SU-DHL-6 (cell line): Measurements from ENCODE around the gene SLC22A1.

Source experiments
- EZH2phosphoT487 ChIP-seq: fragments of 200-600 bp; sonication (generic), shearing (Covaris generic); conservative IDR thresholded peaks from 2 replicates; pipeline ENCODE4 v1.6.1; 2018; ENCODE audit warnings: mild to moderate bottlenecking, antibody characterized with exemption, low read length, moderate library complexity, mixed read lengths
- TF ChIP-seq, protein P1 (sequence below): fragments of 200-600 bp; sonication (generic); IDR thresholded peaks from one replicate; pipeline ENCODE4 v1.5.1; 2017; ENCODE audit warnings: antibody characterized with exemption, mild to moderate bottlenecking, low read length, moderate library complexity; ENCODE audit not compliant: insufficient read depth, poor library complexity, severe bottlenecking

DNA sequence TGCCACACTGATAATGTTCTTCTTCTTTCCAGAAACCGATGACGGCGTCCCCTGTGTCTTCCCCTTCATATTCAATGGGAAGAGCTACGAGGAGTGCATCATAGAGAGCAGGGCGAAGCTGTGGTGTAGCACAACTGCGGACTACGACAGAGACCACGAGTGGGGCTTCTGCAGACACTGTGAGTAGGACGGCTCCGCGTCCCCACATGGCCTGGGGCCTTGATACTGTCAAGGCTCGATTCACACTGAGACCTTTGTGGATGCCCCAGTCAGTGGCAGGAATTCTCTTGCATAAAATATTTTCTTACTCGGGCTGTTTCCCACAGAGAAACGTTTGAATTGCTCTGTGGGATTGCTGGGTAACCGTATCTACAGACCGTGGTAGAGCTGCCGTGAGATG is 41.5 kb upstream of the SLC22A1 start:
- TF ChIP-seq, protein P1, sequence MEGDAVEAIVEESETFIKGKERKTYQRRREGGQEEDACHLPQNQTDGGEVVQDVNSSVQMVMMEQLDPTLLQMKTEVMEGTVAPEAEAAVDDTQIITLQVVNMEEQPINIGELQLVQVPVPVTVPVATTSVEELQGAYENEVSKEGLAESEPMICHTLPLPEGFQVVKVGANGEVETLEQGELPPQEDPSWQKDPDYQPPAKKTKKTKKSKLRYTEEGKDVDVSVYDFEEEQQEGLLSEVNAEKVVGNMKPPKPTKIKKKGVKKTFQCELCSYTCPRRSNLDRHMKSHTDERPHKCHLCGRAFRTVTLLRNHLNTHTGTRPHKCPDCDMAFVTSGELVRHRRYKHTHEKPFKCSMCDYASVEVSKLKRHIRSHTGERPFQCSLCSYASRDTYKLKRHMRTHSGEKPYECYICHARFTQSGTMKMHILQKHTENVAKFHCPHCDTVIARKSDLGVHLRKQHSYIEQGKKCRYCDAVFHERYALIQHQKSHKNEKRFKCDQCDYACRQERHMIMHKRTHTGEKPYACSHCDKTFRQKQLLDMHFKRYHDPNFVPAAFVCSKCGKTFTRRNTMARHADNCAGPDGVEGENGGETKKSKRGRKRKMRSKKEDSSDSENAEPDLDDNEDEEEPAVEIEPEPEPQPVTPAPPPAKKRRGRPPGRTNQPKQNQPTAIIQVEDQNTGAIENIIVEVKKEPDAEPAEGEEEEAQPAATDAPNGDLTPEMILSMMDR = no peak
- no peak for TF ChIP-seq EZH2phosphoT487
